Measurements from ENCODE around the gene RAB7A.

- TF ChIP-seq, protein P1, sequence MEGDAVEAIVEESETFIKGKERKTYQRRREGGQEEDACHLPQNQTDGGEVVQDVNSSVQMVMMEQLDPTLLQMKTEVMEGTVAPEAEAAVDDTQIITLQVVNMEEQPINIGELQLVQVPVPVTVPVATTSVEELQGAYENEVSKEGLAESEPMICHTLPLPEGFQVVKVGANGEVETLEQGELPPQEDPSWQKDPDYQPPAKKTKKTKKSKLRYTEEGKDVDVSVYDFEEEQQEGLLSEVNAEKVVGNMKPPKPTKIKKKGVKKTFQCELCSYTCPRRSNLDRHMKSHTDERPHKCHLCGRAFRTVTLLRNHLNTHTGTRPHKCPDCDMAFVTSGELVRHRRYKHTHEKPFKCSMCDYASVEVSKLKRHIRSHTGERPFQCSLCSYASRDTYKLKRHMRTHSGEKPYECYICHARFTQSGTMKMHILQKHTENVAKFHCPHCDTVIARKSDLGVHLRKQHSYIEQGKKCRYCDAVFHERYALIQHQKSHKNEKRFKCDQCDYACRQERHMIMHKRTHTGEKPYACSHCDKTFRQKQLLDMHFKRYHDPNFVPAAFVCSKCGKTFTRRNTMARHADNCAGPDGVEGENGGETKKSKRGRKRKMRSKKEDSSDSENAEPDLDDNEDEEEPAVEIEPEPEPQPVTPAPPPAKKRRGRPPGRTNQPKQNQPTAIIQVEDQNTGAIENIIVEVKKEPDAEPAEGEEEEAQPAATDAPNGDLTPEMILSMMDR (IDR thresholded peaks at IDR 0.05; ENCODE audit: insufficient read depth, low read length, poor library complexity, severe bottlenecking) = no peak
- no peak for TF ChIP-seq EZH2phosphoT487 (conservative IDR thresholded peaks at IDR 0.05; ENCODE audit: low read length)
These were observed 54.3 kb downstream of the RAB7A start for GRCh38 chr3:128780101-128780837.

All from SU-DHL-6 (cell line).